DOHH2 (cell line): ENCODE data around the gene P2RY13.

ENCODE experiments used
- EZH2phosphoT487 ChIP-seq: fragments of 200-600 bp; sonication (generic); IDR thresholded peaks from 2 replicates; pipeline ENCODE4 v1.6.1; 2017; ENCODE audit warnings: borderline replicate concordance, mild to moderate bottlenecking, antibody characterized with exemption, low read length, moderate library complexity, mixed read lengths
- TF ChIP-seq, protein P1 (sequence below): fragments of 200-600 bp; sonication (generic); IDR thresholded peaks from one replicate; pipeline ENCODE4 v1.5.1; 2014; ENCODE audit warnings: antibody characterized with exemption, mild to moderate bottlenecking, low read depth, low read length; ENCODE audit not compliant: poor library complexity, severe bottlenecking

DNA sequence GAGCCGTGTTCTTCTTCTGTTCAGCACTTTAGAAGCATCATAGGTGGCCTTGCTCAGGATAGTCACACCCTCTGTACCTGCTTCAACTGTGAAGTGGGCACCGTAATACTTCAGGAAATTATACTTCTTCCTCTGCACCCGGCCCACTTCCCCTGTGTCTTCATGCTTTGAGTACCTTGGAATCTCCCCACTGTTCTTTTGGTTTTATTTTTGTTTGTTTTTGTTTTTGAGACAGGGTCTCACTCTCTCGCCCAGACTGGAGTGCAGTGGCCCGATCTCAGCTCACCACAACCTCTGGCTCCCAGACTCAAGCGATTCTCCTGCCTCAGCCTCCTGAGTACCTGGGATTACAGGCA is 52.7 kb downstream of the P2RY13 start:
- TF ChIP-seq, protein P1, sequence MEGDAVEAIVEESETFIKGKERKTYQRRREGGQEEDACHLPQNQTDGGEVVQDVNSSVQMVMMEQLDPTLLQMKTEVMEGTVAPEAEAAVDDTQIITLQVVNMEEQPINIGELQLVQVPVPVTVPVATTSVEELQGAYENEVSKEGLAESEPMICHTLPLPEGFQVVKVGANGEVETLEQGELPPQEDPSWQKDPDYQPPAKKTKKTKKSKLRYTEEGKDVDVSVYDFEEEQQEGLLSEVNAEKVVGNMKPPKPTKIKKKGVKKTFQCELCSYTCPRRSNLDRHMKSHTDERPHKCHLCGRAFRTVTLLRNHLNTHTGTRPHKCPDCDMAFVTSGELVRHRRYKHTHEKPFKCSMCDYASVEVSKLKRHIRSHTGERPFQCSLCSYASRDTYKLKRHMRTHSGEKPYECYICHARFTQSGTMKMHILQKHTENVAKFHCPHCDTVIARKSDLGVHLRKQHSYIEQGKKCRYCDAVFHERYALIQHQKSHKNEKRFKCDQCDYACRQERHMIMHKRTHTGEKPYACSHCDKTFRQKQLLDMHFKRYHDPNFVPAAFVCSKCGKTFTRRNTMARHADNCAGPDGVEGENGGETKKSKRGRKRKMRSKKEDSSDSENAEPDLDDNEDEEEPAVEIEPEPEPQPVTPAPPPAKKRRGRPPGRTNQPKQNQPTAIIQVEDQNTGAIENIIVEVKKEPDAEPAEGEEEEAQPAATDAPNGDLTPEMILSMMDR = no peak
- TF ChIP-seq EZH2phosphoT487 = no peak
